GM10248 (cell line): Measurements from ENCODE around the gene MARVELD1.
"Not testable (repeated sequence)": the region's sequence is repeated elsewhere in the genome, so short reads cannot be mapped to it uniquely, and the experiment has no call there.

ENCODE experiments used
- CTCF ChIA-PET: fragments of 300-600 bp; sonication (Branson Sonifier 250); formaldehyde crosslinking; extraction: SDS; loops from one replicate; lab custom pipeline; 2021; ENCODE audit warnings: antibody characterized with exemption; lab: Yijun Ruan, JAX
- POLR2A ChIA-PET: fragments of 350-650 bp; sonication (Branson Sonifier 250); formaldehyde crosslinking; extraction: SDS; loops from one replicate; lab custom pipeline; 2020; ENCODE audit warnings: antibody characterized with exemption; lab: Yijun Ruan, JAX
- DNase-seq: peaks from one replicate; pipeline ENCODE4 v3.0.0; 2012; ENCODE audit errors: extremely low spot score
- CTCF ChIP-seq: IDR thresholded peaks from 2 replicates; pipeline ENCODE4 v1.5.1; 2012; ENCODE audit warnings: mild to moderate bottlenecking, low read depth; ENCODE audit errors: extremely low read depth, missing control alignments, control extremely low read depth

MARVELD1 gene

GRCh38 chr10:97673736-97674525 is 39.6 kb upstream of the MARVELD1 start:
- ChIA-PET POLR2A (no interaction called here), CTCF (interaction anchor here (1.0 to 4.9 kb wide), 7 partner anchors 10 to 74 kb away, joined by 3 to 69 read pairs (median 7); partner anchors contain the start of genes AVPI1 and ZFYVE27)
- DNase-seq: no peak
- TF ChIP-seq CTCF: no peak

- no peak for DNase-seq
- CTCF ChIA-PET: interaction anchor here (0.8 to 4.9 kb wide), 9 partner anchors 9 to 73 kb away, joined by 3 to 69 read pairs (median 7); partner anchors contain the start of genes AVPI1 and ZFYVE27
- no peak for TF ChIP-seq CTCF
- POLR2A ChIA-PET: no interaction called here
These were observed 38.3 kb upstream of the MARVELD1 start for GRCh38 chr10:97675222-97675621.

GRCh38 chr10:97676770-97677581 is 36.6 kb upstream of the MARVELD1 start:
- ChIA-PET POLR2A (no interaction called here), CTCF (interaction anchor here (0.6 to 5.6 kb wide), 19 partner anchors 8 to 209 kb away, joined by 3 to 69 read pairs (median 4); partner anchors contain the start of genes AVPI1 and ZFYVE27)
- peak; percentile 69 for TF ChIP-seq CTCF
- peak; percentile 77 for DNase-seq

- CTCF ChIA-PET: interaction anchor here (1.2 to 5.6 kb wide), 5 partner anchors 9 to 126 kb away, joined by 3 to 61 read pairs (median 16); partner anchors contain the start of gene AVPI1
- no peak for DNase-seq
- POLR2A ChIA-PET: interaction anchor here (0.7 kb wide), 1 partner anchor 13 kb away, joined by 4 read pairs; no protein-coding TSS in a partner anchor
- no peak for TF ChIP-seq CTCF
These were observed 33.9 kb upstream of the MARVELD1 start for GRCh38 chr10:97679594-97679993.

GRCh38 chr10:97682042-97682441 is 31.5 kb upstream of the MARVELD1 start:
- POLR2A ChIA-PET: interaction anchor here (0.6 kb wide), 1 partner anchor 325 kb away, joined by 3 read pairs; no protein-coding TSS in a partner anchor
- TF ChIP-seq CTCF: no peak
- CTCF ChIA-PET: interaction anchor here (1.0 to 3.2 kb wide), 6 partner anchors 14 to 364 kb away, joined by 3 to 28 read pairs (median 12); partner anchors contain the start of gene ANKRD2
- DNase-seq: no peak

GRCh38 chr10:97683556-97684367 is 29.8 kb upstream of the MARVELD1 start:
- POLR2A ChIA-PET: interaction anchor here (0.5 kb wide), 1 partner anchor 27 kb away, joined by 4 read pairs; no protein-coding TSS in a partner anchor
- DNase-seq: no peak
- CTCF ChIA-PET: interaction anchor here (0.8 to 3.2 kb wide), 13 partner anchors 9 to 112 kb away, joined by 3 to 28 read pairs (median 4); partner anchors contain the start of genes ANKRD2 and ZFYVE27
- no peak for TF ChIP-seq CTCF

GRCh38 chr10:97684368-97684713 is 29.2 kb upstream of the MARVELD1 start:
- POLR2A ChIA-PET, DNase-seq: not testable (repeated sequence)
- CTCF ChIA-PET: interaction anchor here (0.8 to 3.2 kb wide), 11 partner anchors 9 to 112 kb away, joined by 3 to 28 read pairs (median 4); partner anchors contain the start of gene ANKRD2
